ENCODE measurements around the gene DDX51.

DNA sequence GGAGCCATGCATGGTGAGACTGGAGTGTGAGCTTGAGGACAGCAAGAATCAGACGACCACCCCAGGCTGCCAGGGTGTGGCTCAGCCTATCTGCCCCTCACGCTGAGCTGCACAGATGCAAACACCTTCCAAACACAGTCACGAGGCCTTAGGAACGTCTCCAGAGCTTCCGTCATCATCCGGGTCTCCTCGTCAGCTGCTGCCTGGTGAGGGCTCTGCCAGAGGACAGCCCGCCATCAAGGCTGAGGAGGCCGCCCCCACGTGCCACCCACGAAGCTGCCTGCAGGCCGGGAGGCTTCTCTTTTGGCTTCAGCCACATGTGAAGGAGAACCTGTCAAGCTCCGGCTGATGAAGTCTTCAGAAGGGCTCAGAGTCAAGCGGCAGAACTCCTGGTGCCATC is 13.4 kb downstream of the DDX51 start:
- no peak for TF ChIP-seq POLR2AphosphoS5 (IDR thresholded peaks at IDR 0.05; ENCODE audit: low read depth, low read length)
- TF ChIP-seq, protein P1, sequence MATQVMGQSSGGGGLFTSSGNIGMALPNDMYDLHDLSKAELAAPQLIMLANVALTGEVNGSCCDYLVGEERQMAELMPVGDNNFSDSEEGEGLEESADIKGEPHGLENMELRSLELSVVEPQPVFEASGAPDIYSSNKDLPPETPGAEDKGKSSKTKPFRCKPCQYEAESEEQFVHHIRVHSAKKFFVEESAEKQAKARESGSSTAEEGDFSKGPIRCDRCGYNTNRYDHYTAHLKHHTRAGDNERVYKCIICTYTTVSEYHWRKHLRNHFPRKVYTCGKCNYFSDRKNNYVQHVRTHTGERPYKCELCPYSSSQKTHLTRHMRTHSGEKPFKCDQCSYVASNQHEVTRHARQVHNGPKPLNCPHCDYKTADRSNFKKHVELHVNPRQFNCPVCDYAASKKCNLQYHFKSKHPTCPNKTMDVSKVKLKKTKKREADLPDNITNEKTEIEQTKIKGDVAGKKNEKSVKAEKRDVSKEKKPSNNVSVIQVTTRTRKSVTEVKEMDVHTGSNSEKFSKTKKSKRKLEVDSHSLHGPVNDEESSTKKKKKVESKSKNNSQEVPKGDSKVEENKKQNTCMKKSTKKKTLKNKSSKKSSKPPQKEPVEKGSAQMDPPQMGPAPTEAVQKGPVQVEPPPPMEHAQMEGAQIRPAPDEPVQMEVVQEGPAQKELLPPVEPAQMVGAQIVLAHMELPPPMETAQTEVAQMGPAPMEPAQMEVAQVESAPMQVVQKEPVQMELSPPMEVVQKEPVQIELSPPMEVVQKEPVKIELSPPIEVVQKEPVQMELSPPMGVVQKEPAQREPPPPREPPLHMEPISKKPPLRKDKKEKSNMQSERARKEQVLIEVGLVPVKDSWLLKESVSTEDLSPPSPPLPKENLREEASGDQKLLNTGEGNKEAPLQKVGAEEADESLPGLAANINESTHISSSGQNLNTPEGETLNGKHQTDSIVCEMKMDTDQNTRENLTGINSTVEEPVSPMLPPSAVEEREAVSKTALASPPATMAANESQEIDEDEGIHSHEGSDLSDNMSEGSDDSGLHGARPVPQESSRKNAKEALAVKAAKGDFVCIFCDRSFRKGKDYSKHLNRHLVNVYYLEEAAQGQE (IDR thresholded peaks at IDR 0.05; ENCODE audit: insufficient read depth in 1 of 2, low read depth in 2 of 2, low read length in 1 of 2) = no peak
- TF ChIP-seq CTCF (IDR thresholded peaks at IDR 0.05) = no peak

Measured in Panc1 (cell line).